Fibroblast of lung (primary cell): ENCODE measurements around the gene RAB40AL.

Source experiments
- EZH2 ChIP-seq: IDR thresholded peaks from 2 replicates; pipeline ENCODE4 v1.5.1; 2012; ENCODE audit warnings: low read length, control low read depth, mild to moderate bottlenecking; ENCODE audit errors: missing control alignments
- TF ChIP-seq, protein P1 (sequence below), 2 donors: IDR thresholded peaks in 1 of 2; conservative IDR thresholded peaks in 1 of 2; 1 replicate in 1 of 2; 2 replicates in 1 of 2; pipeline ENCODE4 v1.5.1; 2011 to 2012; ENCODE audit warnings: low read length in 2 of 2, control low read depth in 1 of 2, inconsistent platforms in 1 of 2, low read depth in 1 of 2, mild to moderate bottlenecking in 1 of 2

DNA sequence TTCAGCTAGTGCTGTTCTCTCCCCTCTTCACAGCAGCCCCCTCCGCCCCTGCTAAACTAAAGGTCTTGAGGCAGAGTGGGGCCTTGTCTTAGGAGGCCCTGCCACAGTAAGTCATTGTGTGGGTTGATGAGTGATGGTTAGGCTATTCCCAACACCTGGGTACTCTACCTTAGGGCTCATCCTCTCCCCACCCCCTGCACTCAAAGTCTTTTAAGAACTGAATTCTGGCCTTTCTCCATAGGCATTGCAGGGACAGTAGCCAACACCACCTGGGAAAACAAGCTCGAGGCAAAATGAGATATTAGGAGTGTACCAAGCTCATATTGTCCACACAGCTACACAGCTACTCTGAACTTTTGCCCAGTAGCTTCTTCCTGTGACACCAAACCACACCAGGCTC is 42.5 kb downstream of the RAB40AL start:
- TF ChIP-seq EZH2: no peak
- TF ChIP-seq, protein P1, sequence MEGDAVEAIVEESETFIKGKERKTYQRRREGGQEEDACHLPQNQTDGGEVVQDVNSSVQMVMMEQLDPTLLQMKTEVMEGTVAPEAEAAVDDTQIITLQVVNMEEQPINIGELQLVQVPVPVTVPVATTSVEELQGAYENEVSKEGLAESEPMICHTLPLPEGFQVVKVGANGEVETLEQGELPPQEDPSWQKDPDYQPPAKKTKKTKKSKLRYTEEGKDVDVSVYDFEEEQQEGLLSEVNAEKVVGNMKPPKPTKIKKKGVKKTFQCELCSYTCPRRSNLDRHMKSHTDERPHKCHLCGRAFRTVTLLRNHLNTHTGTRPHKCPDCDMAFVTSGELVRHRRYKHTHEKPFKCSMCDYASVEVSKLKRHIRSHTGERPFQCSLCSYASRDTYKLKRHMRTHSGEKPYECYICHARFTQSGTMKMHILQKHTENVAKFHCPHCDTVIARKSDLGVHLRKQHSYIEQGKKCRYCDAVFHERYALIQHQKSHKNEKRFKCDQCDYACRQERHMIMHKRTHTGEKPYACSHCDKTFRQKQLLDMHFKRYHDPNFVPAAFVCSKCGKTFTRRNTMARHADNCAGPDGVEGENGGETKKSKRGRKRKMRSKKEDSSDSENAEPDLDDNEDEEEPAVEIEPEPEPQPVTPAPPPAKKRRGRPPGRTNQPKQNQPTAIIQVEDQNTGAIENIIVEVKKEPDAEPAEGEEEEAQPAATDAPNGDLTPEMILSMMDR (conservative IDR thresholded peaks at IDR 0.05 in 1 of 2, IDR thresholded peaks at IDR 0.05 in 1 of 2; ENCODE audit: low read depth in 1 of 2, low read length in 2 of 2): no peak
